ENCODE measurements around the gene TRPM2.
A peak's percentile ranks its signal among the peaks of the same experiment; 100 is the strongest.

Gene TRPM2

DNA sequence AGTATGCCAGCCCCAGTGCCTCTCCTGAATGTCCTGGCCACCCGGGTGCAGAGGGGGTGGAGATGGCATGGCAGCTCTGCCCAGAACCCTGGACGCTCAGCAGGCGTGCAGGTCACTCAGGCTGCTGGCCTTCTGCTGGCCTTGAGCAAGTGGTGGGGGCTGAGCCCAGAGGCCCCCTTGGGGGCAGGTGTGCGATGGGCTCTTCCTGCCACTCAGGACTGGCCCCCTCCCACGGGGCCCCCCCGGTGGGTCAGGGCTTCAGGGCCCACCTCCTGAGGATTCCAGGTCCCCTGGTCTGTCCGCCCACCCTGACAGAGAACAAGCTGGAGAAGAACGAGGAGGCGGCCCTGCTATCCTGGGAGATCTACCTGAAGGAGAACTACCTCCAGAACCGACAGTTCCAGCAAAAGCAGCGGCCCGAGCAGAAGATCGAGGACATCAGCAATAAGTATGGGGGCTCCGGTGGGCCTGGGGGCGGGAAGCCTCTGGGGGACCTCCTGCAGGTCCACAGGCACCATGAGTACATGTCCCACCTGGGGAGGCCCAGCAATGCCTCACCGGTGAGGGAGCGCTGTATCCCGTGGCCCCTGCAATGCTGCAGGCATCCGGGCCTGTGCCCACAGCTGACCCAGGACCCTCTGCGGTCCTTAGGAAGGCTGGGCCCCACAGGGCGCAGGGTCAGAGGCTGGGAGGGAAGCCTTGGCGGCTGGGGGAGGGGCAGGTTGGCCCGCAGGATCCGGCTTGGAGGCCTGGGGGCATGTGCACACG, 64.9 kb downstream of the TRPM2 start:
- DNase-seq (ENCODE audit: low read depth): no peak
- no peak overlapping the region for H3K4me3 ChIP-seq (ENCODE audit: low read depth, low read length)
- no peak for TF ChIP-seq CTCF (IDR thresholded peaks at IDR 0.05; ENCODE audit: insufficient read depth, low read depth, low read length, missing control alignments)

DNA sequence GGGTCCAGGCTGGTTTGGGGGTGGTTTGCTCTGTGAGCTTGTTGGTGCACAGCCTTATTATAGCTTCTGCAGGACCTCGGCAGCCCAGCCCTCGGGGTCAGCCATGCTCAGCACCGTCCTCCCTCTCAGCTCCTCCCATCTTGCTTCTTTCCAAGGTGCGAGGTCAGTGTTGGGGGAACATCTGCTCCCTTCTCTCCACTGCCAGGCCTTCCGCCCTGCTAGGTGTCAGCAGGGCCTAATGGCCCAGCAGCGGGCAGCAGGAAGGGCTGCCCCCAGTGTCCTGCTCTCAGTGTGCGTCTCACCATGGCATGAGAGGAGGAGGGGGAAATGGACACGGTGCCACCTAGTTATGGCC, 65.4 kb downstream of the TRPM2 start:
- no peak for TF ChIP-seq CTCF (IDR thresholded peaks at IDR 0.05; ENCODE audit: insufficient read depth, low read depth, low read length, missing control alignments)
- no peak overlapping the region for H3K4me3 ChIP-seq (ENCODE audit: low read depth, low read length)
- no peak for DNase-seq (ENCODE audit: low read depth)

DNA sequence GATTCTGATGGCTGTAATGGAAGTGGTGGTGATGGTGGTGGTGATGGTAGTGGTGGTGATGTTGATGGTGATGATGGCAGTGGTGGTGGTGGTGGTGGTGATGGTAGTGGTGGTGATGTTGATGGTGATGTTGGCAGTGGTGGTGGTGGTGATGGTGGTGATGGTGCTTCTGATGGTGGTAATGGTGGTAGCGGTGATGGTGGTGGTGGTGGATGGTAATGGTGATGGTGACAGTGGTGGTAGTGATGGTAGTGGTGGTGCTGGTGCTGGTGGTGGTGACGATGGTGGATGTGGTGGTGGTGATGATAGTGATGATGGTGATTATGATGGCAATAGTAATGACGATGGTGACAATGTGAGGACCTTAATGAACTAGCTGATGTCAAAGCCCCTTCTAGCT, 66.3 kb downstream of the TRPM2 start:
- no peak overlapping the region for H3K4me3 ChIP-seq (ENCODE audit: low read depth, low read length)
- DNase-seq (ENCODE audit: low read depth): no peak
- no peak for TF ChIP-seq CTCF (IDR thresholded peaks at IDR 0.05; ENCODE audit: insufficient read depth, low read depth, low read length, missing control alignments)

DNA sequence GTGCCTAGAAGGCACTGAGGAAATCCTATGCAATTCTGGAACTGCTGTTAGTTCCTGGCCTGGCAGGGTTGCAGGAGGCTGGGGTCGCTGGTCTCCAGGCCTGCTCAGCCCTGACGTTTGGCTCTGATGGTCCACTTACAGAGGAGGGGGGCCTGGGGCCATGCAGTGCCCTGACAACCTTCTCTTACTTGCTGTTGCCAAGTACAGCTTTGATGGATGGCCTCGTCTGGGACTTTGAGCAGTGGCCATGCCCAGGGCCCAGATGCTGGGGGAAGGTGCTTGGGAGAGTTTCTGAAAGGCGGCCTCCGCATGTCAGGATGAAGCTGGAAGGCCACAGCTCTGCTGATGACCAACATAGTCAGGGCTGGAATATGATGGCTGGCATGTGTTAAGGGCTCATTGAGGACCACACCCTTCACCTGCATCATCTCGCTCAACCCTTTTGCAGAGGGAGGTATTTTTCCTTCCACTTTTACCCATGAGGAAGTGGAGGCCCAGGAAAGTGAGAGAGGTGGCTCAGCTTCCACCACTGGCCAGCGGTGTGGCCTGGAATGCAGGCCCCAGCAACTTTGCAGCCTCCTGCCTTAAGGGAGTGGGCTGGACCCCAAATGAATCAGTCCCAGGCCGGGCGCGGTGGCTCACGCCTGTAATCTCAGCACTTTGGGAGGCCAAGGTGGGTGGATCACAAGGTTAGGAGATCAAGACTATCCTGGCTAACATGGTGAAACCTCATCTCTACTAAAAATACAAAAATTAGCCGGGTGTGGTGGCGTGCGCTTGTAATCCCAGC, 67.2 kb downstream of the TRPM2 start:
- no peak for TF ChIP-seq CTCF (IDR thresholded peaks at IDR 0.05; ENCODE audit: insufficient read depth, low read depth, low read length, missing control alignments)
- no peak overlapping the region for H3K4me3 ChIP-seq (ENCODE audit: low read depth, low read length)
- no peak for DNase-seq (ENCODE audit: low read depth)

DNA sequence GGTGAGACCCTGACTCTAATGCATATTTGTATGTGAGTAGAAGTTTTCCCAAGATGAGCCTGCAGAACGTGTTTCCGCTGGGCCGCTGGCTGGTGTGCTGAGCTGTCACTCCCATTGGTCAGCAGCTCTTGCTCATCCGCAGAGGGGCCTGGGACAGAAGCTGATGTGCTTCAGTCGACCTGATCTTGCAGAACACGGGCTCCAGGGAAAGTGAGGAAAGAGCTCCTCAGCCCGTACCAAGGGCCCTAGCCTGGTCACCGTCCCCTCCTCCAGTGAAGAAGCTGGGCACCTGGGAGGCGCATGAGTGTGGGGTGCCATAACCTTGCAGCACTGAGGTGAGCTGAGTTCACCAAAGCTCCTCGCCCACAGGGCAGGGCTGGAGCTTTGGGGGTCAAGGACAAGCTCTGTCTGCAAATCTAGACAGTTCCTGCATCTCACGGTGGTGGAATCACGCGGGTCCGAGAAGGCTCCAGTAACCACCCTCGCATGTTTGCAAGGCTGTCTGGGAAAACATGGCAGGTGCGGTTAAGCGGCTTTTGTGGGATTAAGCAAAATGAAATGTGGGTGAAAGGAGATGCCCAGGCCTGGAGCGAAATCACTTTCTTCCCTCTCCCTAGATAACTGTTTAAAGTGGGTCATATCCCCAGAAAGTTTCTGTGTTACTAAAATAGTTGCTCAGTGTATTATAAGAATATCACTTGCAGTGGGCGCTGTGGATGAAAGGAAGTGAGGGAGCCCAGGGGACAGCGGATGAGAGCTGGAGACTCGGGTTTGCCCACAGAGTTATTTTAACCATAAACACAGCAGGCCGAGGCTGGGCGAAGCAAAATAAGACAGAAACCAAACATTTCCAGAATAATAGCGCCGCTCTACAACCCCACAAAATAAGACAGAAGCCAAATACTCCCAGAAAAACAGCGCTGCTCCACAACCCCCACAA, 68.8 kb downstream of the TRPM2 start:
- no peak overlapping the region for H3K4me3 ChIP-seq (ENCODE audit: low read depth, low read length)
- DNase-seq (ENCODE audit: low read depth): no peak
- no peak for TF ChIP-seq CTCF (IDR thresholded peaks at IDR 0.05; ENCODE audit: insufficient read depth, low read depth, low read length, missing control alignments)

DNA sequence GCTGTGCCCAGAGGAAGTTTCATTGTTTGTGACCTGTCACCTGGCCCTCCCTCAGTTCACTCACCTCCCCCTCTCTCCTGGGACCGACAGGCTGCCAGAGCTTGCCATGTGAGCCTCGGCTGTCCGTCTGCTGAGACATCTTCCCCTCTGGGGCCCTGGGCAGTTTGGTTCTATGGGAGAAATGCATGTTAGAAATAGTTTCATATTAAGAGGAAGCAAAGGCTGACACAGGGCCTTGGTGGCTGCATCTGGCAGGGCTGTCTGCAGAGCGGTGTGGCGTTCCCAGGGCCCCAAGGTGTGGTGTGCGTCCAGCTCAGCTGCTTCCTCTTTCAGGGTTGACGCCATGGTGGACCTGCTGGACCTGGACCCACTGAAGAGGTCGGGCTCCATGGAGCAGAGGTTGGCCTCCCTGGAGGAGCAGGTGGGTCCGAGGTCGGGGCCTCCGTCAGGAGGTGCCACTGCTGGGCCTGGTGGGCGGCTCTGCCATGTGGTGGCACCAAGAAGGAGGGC, 69.9 kb downstream of the TRPM2 start:
- DNase-seq (ENCODE audit: low read depth): peak; percentile 34

More for the DNA sequence above, 69.9 kb downstream of the TRPM2 start:
- H3K4me3 ChIP-seq (ENCODE audit: low read depth, low read length): no peak overlapping the region
- TF ChIP-seq CTCF (IDR thresholded peaks at IDR 0.05; ENCODE audit: insufficient read depth, low read depth, low read length, missing control alignments): no peak

Measured in GM12865 (cell line).